ENCODE data around the gene PSMD8. TPM values are rescaled to one million over a fixed set of nuclear protein-coding genes. Genes with fewer than 3 reads are reported as not detected.

PSMD8 gene
- total RNA-seq, 2 experiments from 2014 or later: 164 to 204 TPM

DNA sequence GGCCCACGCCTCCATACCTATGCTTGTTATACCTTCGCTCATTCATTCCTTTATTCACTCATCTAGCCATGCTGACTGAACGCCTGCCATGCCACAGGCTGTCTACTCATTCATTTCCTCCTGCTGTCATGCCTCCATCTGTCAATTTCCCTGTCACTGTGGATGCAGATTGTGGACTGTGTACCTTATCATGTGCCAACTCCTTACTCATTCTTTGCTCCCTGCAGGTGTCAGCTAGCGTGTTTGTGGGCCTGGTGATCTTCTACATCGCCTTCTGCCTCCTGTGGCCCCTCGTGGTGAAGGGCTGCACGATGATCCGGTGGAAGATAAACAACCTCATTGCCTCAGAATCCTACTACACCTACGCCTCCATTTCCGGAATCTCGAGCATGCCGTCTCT, 4.1 kb upstream of the PSMD8 start:
- Mint-ChIP-seq H3K4me3 (no peak overlapping the region), H3K4me1 (peaks cover 6% of the 10 kb centered on the region), H3K36me3 (no peaks in the 10 kb centered on the region), H3K27ac (no peak overlapping the region), H3K9me3 (ENCODE audit: low read depth) (no peaks in the 10 kb centered on the region), H3K27me3 (peaks cover 4% of the 10 kb centered on the region)
- CTCF ChIA-PET: interaction anchor here (1.4 kb wide), 1 partner anchor 126 kb away, joined by 3 read pairs; no protein-coding TSS in a partner anchor
- DNase-seq: no peak
- no peak for ATAC-seq

DNA sequence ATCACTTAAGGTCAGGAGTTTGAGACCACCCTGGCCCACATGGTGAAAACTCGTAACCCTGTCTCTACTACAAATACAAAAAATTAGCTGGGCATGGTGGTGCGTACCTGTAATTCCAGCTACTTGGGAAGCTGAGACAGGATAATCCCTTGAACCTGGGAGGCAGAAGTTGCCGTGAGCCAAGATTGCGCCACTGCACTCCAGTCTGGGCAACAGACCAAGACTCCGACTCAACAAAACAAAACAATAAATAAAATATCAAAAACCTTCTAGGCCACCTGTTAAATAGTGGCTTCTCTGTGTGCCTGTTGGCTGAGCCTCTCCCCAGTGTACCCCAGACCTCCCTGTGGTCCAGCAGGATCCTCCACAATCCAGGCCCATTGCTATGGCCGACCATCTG, 3.3 kb upstream of the PSMD8 start:
- no peak for DNase-seq
- Mint-ChIP-seq H3K27ac (no peak overlapping the region), H3K27me3 (peaks cover 4% of the 10 kb centered on the region), H3K4me1 (peaks cover 14% of the 10 kb centered on the region), H3K9me3 (ENCODE audit: low read depth) (no peaks in the 10 kb centered on the region), H3K36me3 (peaks cover 1% of the 10 kb centered on the region), H3K4me3 (no peak overlapping the region)
- no peak for ATAC-seq
- CTCF ChIA-PET: interaction anchor here (1.4 kb wide), 1 partner anchor 127 kb away, joined by 3 read pairs; no protein-coding TSS in a partner anchor

DNA sequence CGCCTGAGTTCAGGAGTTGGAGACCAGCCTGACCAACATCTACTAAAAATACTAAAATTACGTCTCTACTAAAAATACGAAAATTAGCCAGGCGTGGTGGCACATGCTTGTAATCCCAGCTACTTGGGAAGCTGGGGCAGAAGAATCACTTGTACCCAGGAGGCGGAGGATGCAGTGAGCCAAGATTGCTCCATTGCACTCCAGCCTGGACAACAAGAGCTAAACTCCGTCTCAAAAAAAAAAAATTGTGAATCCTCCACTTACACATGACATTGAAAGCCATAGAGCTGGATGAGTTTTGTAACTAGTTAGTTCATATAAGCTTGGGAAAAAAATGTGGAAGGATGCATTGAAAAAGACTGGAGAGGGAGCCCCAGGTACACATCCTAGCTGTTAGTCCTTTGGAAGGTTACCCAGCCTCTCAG, 452 bp upstream of the PSMD8 start:
- DNase-seq (no peak), ATAC-seq (no peak)
- Mint-ChIP-seq H3K27ac (peak overlapping the region; percentile 98), H3K9me3 (ENCODE audit: low read depth) (no peaks in the 10 kb centered on the region), H3K4me3 (peak overlapping the region; percentile 98), H3K4me1 (peaks cover 22% of the 10 kb centered on the region), H3K27me3 (peaks cover 4% of the 10 kb centered on the region), H3K36me3 (peaks cover 7% of the 10 kb centered on the region)
- CTCF ChIA-PET: interaction anchor here (0.7 to 3.9 kb wide), 24 partner anchors 11 to 557 kb away, joined by 3 to 46 read pairs (median 4); partner anchors contain the start of genes CATSPERG, FAM98C, GGN and MRPS12

DNA sequence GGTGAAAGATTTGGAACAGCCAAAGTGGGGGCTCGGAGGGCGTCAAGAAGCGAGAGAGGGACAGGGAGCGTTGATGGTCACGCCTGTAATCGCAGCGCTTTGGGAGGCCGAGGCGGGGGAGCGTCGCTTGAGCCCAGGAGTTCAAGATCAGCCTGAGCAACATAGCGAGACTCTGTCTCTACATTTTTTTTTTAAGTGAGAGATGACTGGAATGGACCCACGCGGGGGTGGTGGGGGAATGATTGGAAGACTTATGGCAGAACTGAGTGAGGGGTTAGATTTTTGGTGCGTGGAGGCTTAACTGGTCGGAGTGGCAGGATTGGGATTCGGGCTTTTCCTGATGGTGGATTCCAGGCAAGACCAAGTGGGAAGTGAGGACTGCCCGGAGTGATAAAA, 725 bp downstream of the PSMD8 start:
- no peak for ATAC-seq

DNA sequence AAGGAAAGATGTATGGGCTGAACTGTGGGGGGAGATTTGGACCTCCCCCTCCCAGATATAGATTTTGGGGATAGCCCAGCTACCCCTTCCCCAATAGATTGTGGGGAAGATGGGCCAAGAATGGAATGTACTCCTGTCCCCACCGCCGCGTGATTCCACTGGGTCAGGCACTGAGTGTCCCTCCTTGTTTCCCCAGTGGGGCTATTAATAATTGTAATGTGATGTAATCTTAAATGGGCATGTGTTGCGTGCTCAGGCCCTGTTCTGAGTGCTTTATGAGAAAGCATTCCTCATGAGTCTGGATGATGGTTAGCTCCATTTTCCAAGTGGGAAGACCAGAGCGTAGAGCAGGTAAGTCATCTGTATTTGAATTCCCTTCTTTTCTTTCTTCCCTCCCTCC, 1.4 kb downstream of the PSMD8 start:
- CTCF ChIA-PET: interaction anchor here (2.3 to 3.9 kb wide), 4 partner anchors 12 to 555 kb away, joined by 9 to 46 read pairs (median 19); partner anchors contain the start of genes CATSPERG, FAM98C, GGN and MRPS12
- no peak for ATAC-seq
- H3K4me3 Mint-ChIP-seq: peak overlapping the region; percentile 98
- H3K27me3 Mint-ChIP-seq: no peaks in the 10 kb centered on the region
- H3K27ac Mint-ChIP-seq: no peak overlapping the region
- H3K9me3 Mint-ChIP-seq (ENCODE audit: low read depth): no peaks in the 10 kb centered on the region
- no peak for DNase-seq
- H3K36me3 Mint-ChIP-seq: peaks cover 12% of the 10 kb centered on the region
- H3K4me1 Mint-ChIP-seq: peaks cover 22% of the 10 kb centered on the region

More for the DNA sequence above, 725 bp downstream of the PSMD8 start:
- H3K36me3 Mint-ChIP-seq: peaks cover 10% of the 10 kb centered on the region
- peaks cover 22% of the 10 kb centered on the region for H3K4me1 Mint-ChIP-seq
- DNase-seq: no peak
- peak overlapping the region; percentile 98 for H3K4me3 Mint-ChIP-seq
- peak overlapping the region; percentile 98 for H3K27ac Mint-ChIP-seq
- H3K27me3 Mint-ChIP-seq: peaks cover 4% of the 10 kb centered on the region
- no peaks in the 10 kb centered on the region for H3K9me3 Mint-ChIP-seq (ENCODE audit: low read depth)
- CTCF ChIA-PET: interaction anchor here (1.1 to 3.9 kb wide), 10 partner anchors 13 to 555 kb away, joined by 3 to 46 read pairs (median 6); partner anchors contain the start of genes CATSPERG, FAM98C, GGN and MRPS12

DNA sequence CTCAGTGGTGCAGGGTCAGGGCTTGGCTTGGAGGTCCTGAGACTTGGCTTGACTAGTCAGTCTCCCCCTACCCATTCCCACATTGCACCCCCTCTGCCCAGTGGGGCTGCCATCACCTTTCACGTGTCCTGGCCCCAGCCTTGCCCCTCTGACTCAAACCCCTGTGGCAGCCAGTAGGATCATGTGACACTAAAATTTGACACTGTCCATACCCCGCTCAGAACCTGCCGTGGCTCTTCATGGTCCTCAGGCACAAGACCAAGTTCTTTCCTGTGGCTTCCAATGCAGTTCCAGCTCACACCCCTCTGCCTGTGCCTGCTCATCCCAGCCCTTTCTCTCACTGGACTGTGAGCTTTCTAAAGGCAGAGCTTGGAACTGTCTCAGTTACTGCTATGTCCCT, 2.2 kb downstream of the PSMD8 start:
- Mint-ChIP-seq H3K27ac (peak overlapping the region; percentile 16), H3K4me3 (no peak overlapping the region), H3K4me1 (peaks cover 22% of the 10 kb centered on the region), H3K9me3 (ENCODE audit: low read depth) (no peaks in the 10 kb centered on the region), H3K36me3 (peaks cover 18% of the 10 kb centered on the region), H3K27me3 (no peaks in the 10 kb centered on the region)
- ATAC-seq (no peak), DNase-seq (no peak)
- CTCF ChIA-PET: interaction anchor here (1.0 to 3.9 kb wide), 2 partner anchors 26 to 40 kb away, joined by 4 to 46 read pairs; partner anchors contain the start of genes CATSPERG and FAM98C

DNA sequence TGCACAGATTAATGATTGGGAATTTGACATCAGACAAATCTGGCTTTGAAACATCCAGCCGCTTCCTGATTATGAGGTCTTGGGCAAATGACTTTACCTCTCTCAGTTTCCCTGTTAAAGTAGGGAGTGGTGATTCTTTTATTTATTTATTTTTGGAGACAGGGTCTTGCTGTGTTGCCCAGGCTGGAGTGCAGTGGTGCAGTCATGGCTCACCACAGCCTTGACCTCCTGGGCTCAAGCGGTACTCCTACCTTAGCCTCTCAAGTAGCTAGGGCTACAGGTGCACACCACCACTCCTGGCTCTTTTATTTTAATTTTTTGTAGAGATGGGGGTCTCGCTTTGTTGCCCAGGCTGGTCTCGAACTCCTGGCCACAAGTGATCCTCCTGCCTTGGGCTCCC, 2.7 kb downstream of the PSMD8 start:
- H3K9me3 Mint-ChIP-seq (ENCODE audit: low read depth): no peaks in the 10 kb centered on the region
- H3K4me1 Mint-ChIP-seq: peaks cover 22% of the 10 kb centered on the region
- CTCF ChIA-PET: interaction anchor here (1.0 to 1.3 kb wide), 2 partner anchors 10 to 26 kb away, joined by 4 read pairs; partner anchors contain the start of genes FAM98C and GGN
- peaks cover 23% of the 10 kb centered on the region for H3K36me3 Mint-ChIP-seq
- H3K27me3 Mint-ChIP-seq: no peaks in the 10 kb centered on the region
- H3K4me3 Mint-ChIP-seq: no peak overlapping the region
- ATAC-seq: no peak
- DNase-seq: no peak
- no peak overlapping the region for H3K27ac Mint-ChIP-seq

DNA sequence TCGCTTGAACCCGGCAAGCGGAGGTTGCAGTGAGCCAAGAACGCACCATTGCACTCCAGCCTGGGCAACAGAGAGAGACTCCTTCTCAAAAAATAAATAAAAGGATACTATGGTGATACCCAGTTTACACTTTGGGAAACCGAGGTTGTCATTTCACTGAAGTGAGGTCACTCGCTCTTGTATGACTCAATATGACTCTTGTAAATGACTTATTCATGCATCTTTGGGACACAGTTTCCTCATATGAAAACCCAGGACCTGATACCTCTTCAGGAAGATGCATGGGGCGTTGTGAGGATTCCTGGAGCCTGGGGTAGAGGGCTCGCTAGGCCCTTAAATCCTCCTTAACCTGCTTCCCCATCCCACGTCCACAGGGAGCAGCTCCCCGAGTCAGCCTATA, 4.5 kb downstream of the PSMD8 start:
- peaks cover 22% of the 10 kb centered on the region for H3K4me1 Mint-ChIP-seq
- CTCF ChIA-PET: no interaction called here
- no peak overlapping the region for H3K4me3 Mint-ChIP-seq
- no peak for DNase-seq
- no peaks in the 10 kb centered on the region for H3K27me3 Mint-ChIP-seq
- no peaks in the 10 kb centered on the region for H3K9me3 Mint-ChIP-seq (ENCODE audit: low read depth)
- peaks cover 34% of the 10 kb centered on the region for H3K36me3 Mint-ChIP-seq
- no peak overlapping the region for H3K27ac Mint-ChIP-seq
- ATAC-seq: no peak

DNA sequence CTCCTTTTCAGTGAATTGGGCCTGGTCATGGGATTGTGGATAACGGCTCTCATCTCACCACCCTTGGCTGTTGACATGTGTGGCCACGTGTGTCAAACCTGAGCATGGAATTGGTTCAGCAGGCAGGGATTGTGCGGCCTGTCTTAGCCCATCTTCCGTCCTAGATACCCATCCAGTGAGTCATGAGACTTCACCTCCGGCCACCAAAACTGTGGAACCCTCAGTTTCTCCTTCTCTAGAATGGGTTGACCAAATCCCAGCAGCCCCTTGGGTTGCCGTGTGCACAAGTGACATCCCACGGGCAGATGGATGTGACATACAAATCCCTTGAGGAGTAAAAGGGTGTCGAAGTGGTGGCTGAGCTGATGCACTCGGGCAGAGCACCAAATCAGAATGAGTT, 6.8 kb downstream of the PSMD8 start:
- ATAC-seq: no peak
- peaks cover 7% of the 10 kb centered on the region for H3K4me1 Mint-ChIP-seq
- H3K4me3 Mint-ChIP-seq: no peak overlapping the region
- peaks cover 33% of the 10 kb centered on the region for H3K36me3 Mint-ChIP-seq
- no peak for DNase-seq
- no peaks in the 10 kb centered on the region for H3K27me3 Mint-ChIP-seq
- CTCF ChIA-PET: interaction anchor here (0.9 kb wide), 1 partner anchor 21 kb away, joined by 3 read pairs; the partner anchor contains the start of gene FAM98C
- no peaks in the 10 kb centered on the region for H3K9me3 Mint-ChIP-seq (ENCODE audit: low read depth)
- no peak overlapping the region for H3K27ac Mint-ChIP-seq

DNA sequence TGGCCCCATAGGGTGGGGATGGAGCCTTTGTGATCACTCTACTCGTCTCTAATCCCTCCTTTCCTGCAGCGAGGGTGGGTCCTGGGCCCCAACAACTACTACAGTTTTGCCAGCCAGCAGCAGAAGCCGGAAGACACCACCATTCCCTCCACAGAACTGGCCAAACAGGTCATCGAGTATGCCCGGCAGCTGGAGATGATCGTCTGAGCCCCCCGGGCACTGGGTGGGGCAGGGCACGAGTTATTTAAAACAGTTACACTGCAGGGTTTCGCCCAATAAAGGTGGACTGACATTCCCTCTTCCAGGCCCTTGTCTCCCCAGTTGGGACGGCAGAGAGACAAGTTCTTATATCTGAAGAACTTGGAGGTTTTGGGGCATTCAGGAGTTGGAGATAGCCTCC, 8.8 kb downstream of the PSMD8 start:
- peaks cover 9% of the 10 kb centered on the region for H3K27me3 Mint-ChIP-seq
- no peak for DNase-seq
- no peak for ATAC-seq
- CTCF ChIA-PET: no interaction called here
- no peak overlapping the region for H3K27ac Mint-ChIP-seq
- peaks cover 30% of the 10 kb centered on the region for H3K36me3 Mint-ChIP-seq
- peaks cover 10% of the 10 kb centered on the region for H3K4me1 Mint-ChIP-seq
- H3K9me3 Mint-ChIP-seq (ENCODE audit: low read depth): no peaks in the 10 kb centered on the region
- H3K4me3 Mint-ChIP-seq: no peak overlapping the region

DNA sequence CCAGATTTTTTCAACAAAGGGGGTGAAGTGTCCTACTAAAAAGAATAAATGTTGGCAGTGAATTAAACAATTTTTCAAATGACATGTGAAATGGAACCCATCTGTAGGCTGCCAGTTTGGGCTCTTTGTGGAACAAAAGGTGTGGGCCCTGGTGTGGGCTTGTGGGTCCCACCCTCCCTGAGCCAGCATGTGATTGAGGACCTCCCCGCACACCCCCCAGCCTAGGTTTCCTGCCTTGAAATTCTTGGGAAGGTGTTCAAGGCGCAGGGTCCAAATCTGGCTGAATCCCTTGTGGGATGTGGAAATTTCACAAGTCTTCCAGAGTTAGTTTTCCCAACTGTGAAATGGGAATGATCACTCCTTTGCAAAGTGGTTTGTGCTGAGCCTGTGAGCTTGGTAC, 9.4 kb downstream of the PSMD8 start:
- Mint-ChIP-seq H3K9me3 (ENCODE audit: low read depth) (no peaks in the 10 kb centered on the region), H3K4me1 (peaks cover 11% of the 10 kb centered on the region), H3K36me3 (peaks cover 30% of the 10 kb centered on the region), H3K27ac (no peak overlapping the region), H3K27me3 (peaks cover 10% of the 10 kb centered on the region), H3K4me3 (no peak overlapping the region)
- ATAC-seq (no peak), DNase-seq (no peak)
- CTCF ChIA-PET: interaction anchor here (1.1 to 2.8 kb wide), 2 partner anchors 12 to 20 kb away, joined by 3 to 11 read pairs; no protein-coding TSS in a partner anchor

DNA sequence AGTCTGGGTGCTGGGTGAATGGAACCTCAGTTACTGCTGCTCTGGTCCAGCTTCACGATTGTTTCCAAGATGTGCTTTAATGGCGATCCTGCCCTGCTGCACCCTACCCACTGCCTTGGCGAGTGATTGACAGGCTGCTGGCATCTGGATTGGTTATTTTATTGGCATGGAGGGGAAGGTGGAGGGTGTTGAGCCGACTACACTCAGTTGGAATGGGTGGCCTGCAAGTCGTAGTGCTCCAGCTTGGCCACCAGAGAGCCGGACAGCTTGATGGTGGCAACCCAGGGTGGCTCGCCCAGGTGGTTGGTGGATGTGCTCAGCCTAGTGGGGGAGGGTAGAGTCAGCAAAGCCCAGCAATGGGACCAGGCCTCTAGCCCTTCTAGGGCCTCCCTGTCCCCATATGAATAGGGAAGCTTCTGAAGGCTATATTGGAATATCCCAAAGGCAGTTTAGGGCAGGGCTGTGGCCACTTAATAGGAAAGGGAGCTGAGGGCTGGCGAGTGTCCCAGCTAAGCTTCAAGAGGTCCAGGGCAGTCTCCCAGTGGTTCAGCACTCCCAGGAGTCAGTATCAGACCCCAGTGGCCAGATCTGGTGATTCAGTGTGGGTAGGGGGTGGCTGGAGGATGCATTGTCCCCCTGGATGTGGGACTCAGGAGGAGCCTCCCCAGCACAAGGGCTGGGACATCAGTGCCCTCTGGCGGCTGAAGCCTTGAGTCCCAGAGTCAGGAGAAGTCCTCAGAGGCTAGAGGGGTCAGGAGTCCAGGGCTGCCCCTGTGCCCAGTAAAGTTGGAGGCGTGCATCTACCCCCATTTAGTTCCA, 10.0 kb downstream of the PSMD8 start:
- no peaks in the 10 kb centered on the region for H3K9me3 Mint-ChIP-seq (ENCODE audit: low read depth)
- CTCF ChIA-PET: interaction anchor here (1.1 to 2.8 kb wide), 2 partner anchors 11 to 19 kb away, joined by 3 to 11 read pairs; no protein-coding TSS in a partner anchor
- DNase-seq (no peak), ATAC-seq (no peak)
- H3K27ac Mint-ChIP-seq: no peak overlapping the region
- peaks cover 30% of the 10 kb centered on the region for H3K36me3 Mint-ChIP-seq
- H3K27me3 Mint-ChIP-seq: peaks cover 12% of the 10 kb centered on the region
- peaks cover 12% of the 10 kb centered on the region for H3K4me1 Mint-ChIP-seq
- H3K4me3 Mint-ChIP-seq: no peak overlapping the region

DNA sequence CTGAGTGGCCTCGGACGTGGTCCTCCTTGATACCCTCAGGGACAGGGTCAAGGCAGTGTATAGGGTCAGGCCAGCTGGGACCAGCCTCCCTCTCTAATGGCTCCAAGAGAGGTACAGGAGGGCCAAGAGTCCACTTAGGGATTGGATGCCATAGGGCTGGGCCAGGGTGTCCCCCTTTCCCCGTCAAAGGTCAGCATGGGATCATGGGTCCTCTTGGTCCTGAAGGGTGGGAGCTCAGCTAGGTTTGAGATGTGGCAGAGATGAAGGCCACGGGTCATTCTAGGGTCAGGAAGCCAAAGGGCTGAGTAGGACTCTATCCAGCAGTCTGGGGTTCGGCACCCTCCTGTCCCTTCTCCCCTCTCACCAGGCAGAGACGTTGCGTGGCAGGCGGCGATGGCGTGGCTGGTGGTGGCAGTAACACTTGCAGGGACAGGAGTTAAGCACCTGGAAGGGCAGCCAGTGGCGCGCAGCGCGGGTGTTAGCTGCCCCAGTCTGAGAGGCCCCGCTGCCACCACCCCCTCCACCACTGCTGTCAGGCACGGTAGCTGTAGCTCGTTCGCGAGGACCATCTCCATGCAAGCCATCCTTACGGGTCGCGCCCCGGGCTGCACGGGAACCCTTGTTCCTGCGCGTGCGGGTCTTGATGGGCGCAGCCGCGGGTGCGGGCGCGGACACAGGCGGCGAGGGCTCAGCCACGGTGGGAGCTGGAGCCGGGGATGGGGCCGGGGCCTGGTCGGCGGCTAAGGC, 10.9 kb downstream of the PSMD8 start:
- Mint-ChIP-seq H3K4me1 (peaks cover 16% of the 10 kb centered on the region), H3K36me3 (peaks cover 27% of the 10 kb centered on the region), H3K4me3 (no peak overlapping the region), H3K27me3 (peaks cover 18% of the 10 kb centered on the region), H3K9me3 (ENCODE audit: low read depth) (no peaks in the 10 kb centered on the region), H3K27ac (no peak overlapping the region)
- no peak for ATAC-seq
- no peak for DNase-seq
- CTCF ChIA-PET: interaction anchor here (1.1 to 2.8 kb wide), 2 partner anchors 10 to 19 kb away, joined by 3 to 11 read pairs; no protein-coding TSS in a partner anchor

Data from activated CD8-positive, alpha-beta memory T cell treated with anti-CD3 and anti-CD28 coated beads, Interleukin-2, amount 10 ng/mL, durations not matched to agents 7 days and 5 days (primary cell).